Stimulated activated effector memory CD8-positive, alpha-beta T cell treated with anti-CD3 and anti-CD28 coated beads, Interleukin-12 subunit alpha, Interleukin-12 subunit beta, amount 100 ng/mL, for 72 hours (primary cell): ENCODE measurements around the gene ZSCAN20.
"Not testable (repeated sequence)": the region's sequence is repeated elsewhere in the genome, so short reads cannot be mapped to it uniquely, and the experiment has no call there.

ENCODE experiments used
- ATAC-seq: fragments of 150-1000 bp; cut with Tn5 transposase; 2 replicates; pipeline ENCODE4 v1.10.0; 2021
- DNase-seq, 2 donors: peaks; one replicate each; pipeline ENCODE4 v3.0.0; 2021 to 2022; ENCODE audit warnings: low spot score in 2 of 2
- H3K27ac Mint-ChIP-seq: one replicate; pipeline ENCODE4 v1.8.0; 2022; ENCODE audit warnings: mild to moderate bottlenecking, mixed read lengths
- H3K36me3 Mint-ChIP-seq: one replicate; pipeline ENCODE4 v1.8.0; 2022; ENCODE audit warnings: mild to moderate bottlenecking, mixed read lengths
- H3K4me1 Mint-ChIP-seq: one replicate; pipeline ENCODE4 v1.8.0; 2022; ENCODE audit warnings: mixed read lengths
- H3K4me3 Mint-ChIP-seq: one replicate; pipeline ENCODE4 v1.8.0; 2022; ENCODE audit warnings: mild to moderate bottlenecking, mixed read lengths
- H3K9me3 Mint-ChIP-seq: one replicate; pipeline ENCODE4 v1.8.0; 2022; ENCODE audit warnings: mixed read lengths

Gene ZSCAN20

GRCh38 chr1:33500547-33500946, 28.1 kb downstream of the ZSCAN20 start:
- no peak overlapping the region for H3K4me3 Mint-ChIP-seq
- no peaks in the 10 kb centered on the region for H3K4me1 Mint-ChIP-seq
- no peak for ATAC-seq
- H3K36me3 Mint-ChIP-seq: no peaks in the 10 kb centered on the region
- no peak overlapping the region for H3K27ac Mint-ChIP-seq
- H3K9me3 Mint-ChIP-seq: peaks cover 17% of the 10 kb centered on the region
- no peak for DNase-seq

DNA sequence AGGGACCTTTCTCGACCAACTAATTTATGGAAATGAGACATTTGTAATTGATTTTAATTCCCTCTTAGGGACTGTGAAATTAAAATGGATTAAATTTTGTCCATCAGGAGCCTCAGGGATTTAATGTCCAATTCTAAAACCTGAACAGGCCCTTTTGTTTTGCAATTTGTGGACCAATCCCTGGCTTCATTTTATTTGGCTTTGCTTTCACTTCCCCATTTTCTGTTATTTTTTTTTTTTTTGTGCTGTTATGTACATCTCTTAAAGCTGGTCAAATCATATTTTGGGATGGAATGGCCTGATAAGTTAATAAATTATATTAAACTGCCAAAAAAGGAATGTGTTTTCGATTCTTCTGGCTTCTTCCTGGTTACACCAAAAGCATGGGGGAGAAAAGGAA, 28.9 kb downstream of the ZSCAN20 start:
- H3K4me1 Mint-ChIP-seq: no peaks in the 10 kb centered on the region
- DNase-seq: no peak
- peaks cover 15% of the 10 kb centered on the region for H3K9me3 Mint-ChIP-seq
- H3K27ac Mint-ChIP-seq: no peak overlapping the region
- no peaks in the 10 kb centered on the region for H3K36me3 Mint-ChIP-seq
- no peak overlapping the region for H3K4me3 Mint-ChIP-seq
- no peak for ATAC-seq

DNA sequence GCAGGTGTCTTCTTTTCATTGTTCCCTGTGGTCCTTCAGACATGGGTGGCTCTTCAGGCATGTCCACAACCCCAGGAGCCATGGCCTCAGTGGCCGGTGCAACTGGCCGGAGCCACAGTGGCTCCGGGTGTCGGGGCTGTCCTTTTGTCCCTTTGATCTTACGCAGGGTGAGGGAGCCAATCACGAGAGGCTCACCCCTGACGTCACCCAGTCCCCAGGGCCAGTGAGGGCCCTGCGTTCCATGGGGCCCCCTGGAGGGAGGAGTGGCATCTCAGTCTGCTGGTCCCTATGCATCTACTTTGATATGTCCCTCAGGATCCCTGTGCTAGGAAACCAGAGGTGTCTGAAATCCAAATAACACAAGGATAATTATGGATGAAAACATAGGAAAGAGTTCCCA, 29.3 kb downstream of the ZSCAN20 start:
- Mint-ChIP-seq H3K4me3 (no peak overlapping the region), H3K4me1 (no peaks in the 10 kb centered on the region), H3K36me3 (no peaks in the 10 kb centered on the region), H3K9me3 (peaks cover 14% of the 10 kb centered on the region), H3K27ac (no peak overlapping the region)
- DNase-seq (no peak), ATAC-seq (no peak)

- no peak for DNase-seq
- Mint-ChIP-seq H3K4me1 (no peaks in the 10 kb centered on the region), H3K36me3 (no peaks in the 10 kb centered on the region), H3K4me3 (no peak overlapping the region), H3K27ac (no peak overlapping the region), H3K9me3 (peaks cover 6% of the 10 kb centered on the region)
- ATAC-seq: no peak
Observed at GRCh38 chr1:33502726-33503125, 30.3 kb downstream of the ZSCAN20 start.

DNA sequence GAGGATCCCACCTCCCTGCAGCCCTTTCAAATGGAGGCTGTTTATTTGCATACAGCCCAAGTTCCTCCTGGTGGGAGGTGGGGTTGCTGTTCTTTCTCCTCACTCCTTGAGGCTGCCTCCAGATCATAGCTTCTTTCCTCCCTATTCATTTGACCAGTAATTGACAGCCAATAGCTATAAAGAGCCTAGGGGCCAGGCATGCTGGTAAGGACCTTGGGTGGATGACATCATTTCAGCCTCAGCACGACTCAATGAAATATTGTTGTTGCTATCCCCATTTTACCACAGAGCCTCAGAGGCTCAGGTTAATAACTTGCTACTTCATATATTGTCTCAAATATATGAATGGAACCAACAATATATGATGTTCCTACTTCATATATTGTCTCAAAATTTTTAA, 31.1 kb downstream of the ZSCAN20 start:
- ATAC-seq (no peak), DNase-seq (no peak)
- Mint-ChIP-seq H3K36me3 (no peaks in the 10 kb centered on the region), H3K4me3 (no peak overlapping the region), H3K4me1 (no peaks in the 10 kb centered on the region), H3K9me3 (peaks cover 5% of the 10 kb centered on the region), H3K27ac (no peak overlapping the region)

DNA sequence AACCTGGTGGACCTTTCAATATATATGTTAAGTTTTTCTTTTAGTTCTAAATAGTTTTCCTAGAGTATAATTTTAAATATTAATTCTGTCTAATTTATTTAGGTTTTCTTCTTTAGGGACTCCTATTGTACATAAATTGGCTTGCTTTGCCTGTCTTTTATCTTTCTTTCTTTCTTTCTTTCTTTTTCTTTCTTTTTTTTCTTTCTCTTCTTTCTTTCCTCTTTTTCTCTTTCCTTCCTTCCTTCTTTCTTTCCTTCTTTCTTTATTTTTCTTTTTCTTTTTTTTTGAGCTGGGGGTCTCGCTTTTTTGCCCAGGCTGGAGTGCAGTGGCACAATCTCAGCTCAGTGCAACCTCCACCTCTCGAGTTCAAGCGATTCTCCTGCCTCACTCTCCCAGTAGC, 35.2 kb downstream of the ZSCAN20 start:
- no peak for DNase-seq
- ATAC-seq: no peak
- Mint-ChIP-seq H3K4me3 (no peak overlapping the region), H3K9me3 (peaks cover under 1% of the 10 kb centered on the region), H3K27ac (no peak overlapping the region), H3K4me1 (no peaks in the 10 kb centered on the region), H3K36me3 (no peaks in the 10 kb centered on the region)

- H3K4me3 Mint-ChIP-seq: no peak overlapping the region
- H3K9me3 Mint-ChIP-seq: no peaks in the 10 kb centered on the region
- no peaks in the 10 kb centered on the region for H3K4me1 Mint-ChIP-seq
- ATAC-seq: no peak
- DNase-seq: no peak
- H3K36me3 Mint-ChIP-seq: no peaks in the 10 kb centered on the region
- H3K27ac Mint-ChIP-seq: no peak overlapping the region
Observed at GRCh38 chr1:33508151-33508550, 35.7 kb downstream of the ZSCAN20 start.

- not testable (repeated sequence) for H3K27ac Mint-ChIP-seq, ATAC-seq, DNase-seq, H3K4me3 Mint-ChIP-seq, H3K36me3 Mint-ChIP-seq, H3K4me1 Mint-ChIP-seq, H3K9me3 Mint-ChIP-seq
Observed at GRCh38 chr1:33509276-33509675, 36.8 kb downstream of the ZSCAN20 start.

DNA sequence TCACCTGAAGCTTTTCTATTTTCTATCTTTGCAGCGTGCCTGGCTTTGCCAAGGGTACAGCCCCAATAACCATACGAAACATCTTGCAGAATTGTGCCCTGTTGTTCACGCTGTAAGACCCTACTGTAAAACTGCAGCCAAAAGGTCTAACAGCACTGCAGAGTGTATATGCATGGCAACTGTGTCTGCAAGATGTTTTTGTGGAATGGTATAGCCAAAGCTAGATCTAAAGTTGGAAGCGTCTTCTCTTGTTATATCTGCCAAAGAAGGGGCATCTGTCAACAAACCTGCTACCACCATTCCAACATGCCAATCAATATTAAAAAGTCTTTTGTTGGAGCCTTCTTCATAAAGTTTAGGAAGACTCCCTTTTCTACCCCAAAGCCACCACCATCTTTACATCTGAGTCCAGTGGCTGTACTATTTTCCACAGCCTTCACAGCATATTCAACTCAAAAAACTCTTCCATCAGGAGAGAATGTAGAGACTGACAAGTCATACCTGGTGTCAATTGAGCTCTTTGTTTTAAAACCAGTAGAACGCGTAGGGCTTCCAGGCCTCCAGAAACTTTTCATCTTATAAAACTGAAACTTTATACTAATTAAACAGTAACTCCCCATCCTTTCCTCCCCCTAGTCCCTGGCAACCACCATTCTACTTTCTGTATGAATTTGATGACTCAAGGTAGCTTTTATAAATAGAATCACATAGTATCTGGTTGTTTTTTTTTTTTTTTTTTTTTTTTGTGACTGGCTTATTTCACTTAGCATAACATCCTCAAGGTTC, 40.0 kb downstream of the ZSCAN20 start:
- no peak overlapping the region for H3K4me3 Mint-ChIP-seq
- H3K9me3 Mint-ChIP-seq: no peaks in the 10 kb centered on the region
- DNase-seq (no peak), ATAC-seq (peak; percentile 47)
- H3K4me1 Mint-ChIP-seq: no peaks in the 10 kb centered on the region
- H3K27ac Mint-ChIP-seq: no peak overlapping the region
- no peaks in the 10 kb centered on the region for H3K36me3 Mint-ChIP-seq

- no peak overlapping the region for H3K27ac Mint-ChIP-seq
- H3K4me1 Mint-ChIP-seq: no peaks in the 10 kb centered on the region
- no peaks in the 10 kb centered on the region for H3K9me3 Mint-ChIP-seq
- DNase-seq (no peak), ATAC-seq (no peak)
- H3K4me3 Mint-ChIP-seq: no peak overlapping the region
- no peaks in the 10 kb centered on the region for H3K36me3 Mint-ChIP-seq
Observed at GRCh38 chr1:33515112-33515511, 42.7 kb downstream of the ZSCAN20 start.

DNA sequence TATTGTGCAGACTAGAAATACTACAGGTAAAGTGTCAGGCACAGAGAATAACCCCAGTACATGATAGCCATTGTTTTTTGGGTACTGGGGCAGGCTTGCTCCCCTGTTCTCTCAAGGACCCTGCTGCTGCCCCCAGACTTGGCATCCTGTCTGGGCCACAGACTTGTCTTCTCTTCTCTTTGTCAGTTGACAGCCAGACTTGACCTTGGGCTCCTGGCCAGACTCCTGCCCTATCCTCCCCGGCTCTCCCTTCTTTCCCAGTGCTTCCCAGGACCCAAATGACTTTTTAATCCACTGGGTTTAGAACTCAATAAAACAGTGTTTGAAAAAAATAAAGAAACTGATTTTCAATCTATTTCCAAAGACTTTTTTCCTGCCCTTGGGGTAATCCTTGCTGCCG, 43.2 kb downstream of the ZSCAN20 start:
- Mint-ChIP-seq H3K36me3 (no peaks in the 10 kb centered on the region), H3K4me1 (no peaks in the 10 kb centered on the region), H3K9me3 (no peaks in the 10 kb centered on the region), H3K27ac (no peak overlapping the region), H3K4me3 (no peak overlapping the region)
- no peak for ATAC-seq
- DNase-seq: no peak

DNA sequence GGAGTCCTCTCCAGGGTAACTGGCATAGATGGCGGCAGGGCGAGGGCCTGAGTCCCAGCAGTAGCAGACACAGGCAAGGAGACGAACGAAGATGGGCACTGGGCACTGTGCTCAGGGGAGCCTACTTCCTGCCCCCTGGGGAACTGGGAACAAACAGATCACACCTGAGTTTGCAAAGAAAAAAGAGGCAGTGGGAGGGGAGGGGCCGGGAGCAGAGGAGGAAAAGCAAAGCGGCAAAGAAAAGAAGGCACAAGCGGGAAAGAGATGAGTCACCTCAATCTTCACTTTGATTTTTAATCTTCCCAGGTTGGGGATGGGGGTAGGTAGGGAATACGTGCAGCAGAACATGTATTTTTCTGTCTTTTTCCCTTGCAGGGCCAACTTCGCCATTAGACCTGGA, 44.0 kb downstream of the ZSCAN20 start:
- Mint-ChIP-seq H3K36me3 (no peaks in the 10 kb centered on the region), H3K9me3 (no peaks in the 10 kb centered on the region), H3K4me1 (no peaks in the 10 kb centered on the region), H3K4me3 (no peak overlapping the region), H3K27ac (no peak overlapping the region)
- no peak for DNase-seq
- no peak for ATAC-seq

- no peaks in the 10 kb centered on the region for H3K9me3 Mint-ChIP-seq
- DNase-seq: no peak
- H3K4me3 Mint-ChIP-seq: no peak overlapping the region
- no peak overlapping the region for H3K27ac Mint-ChIP-seq
- ATAC-seq: no peak
- H3K4me1 Mint-ChIP-seq: no peaks in the 10 kb centered on the region
- no peaks in the 10 kb centered on the region for H3K36me3 Mint-ChIP-seq
Observed at GRCh38 chr1:33516891-33517567, 44.6 kb downstream of the ZSCAN20 start.

DNA sequence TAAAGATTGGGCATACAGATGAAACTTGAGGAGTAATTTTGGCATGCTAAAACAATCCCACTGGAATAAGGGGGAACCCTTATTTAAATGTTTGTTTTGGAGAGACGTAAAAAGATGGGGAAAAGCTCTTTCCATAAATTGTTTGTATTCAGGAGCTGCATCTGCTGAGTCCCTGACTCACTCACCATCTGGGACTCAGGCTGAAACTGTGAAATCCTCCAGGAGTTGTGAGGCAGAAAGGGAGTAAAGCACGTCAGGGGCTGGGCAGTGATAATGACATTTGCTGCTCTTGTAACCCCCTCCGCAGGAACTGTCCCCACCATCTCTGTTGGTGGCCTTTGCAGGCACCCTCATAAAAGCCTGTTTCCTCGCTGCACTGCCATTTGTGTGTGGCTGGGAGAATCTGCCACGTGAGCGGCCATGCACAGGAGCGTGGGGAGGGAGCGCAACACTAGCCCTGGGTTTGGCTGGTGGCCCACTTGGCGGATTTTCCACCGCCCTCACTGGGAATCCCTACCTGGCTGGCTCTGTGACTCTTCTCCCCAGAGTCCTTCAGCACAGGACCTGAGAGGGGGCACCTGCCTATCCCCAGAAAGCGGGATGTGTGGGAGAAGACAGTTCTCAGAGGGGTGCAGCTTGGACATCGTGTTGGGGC, 45.3 kb downstream of the ZSCAN20 start:
- DNase-seq (no peak), ATAC-seq (no peak)
- Mint-ChIP-seq H3K36me3 (no peaks in the 10 kb centered on the region), H3K27ac (no peak overlapping the region), H3K9me3 (no peaks in the 10 kb centered on the region), H3K4me3 (no peak overlapping the region), H3K4me1 (no peaks in the 10 kb centered on the region)

DNA sequence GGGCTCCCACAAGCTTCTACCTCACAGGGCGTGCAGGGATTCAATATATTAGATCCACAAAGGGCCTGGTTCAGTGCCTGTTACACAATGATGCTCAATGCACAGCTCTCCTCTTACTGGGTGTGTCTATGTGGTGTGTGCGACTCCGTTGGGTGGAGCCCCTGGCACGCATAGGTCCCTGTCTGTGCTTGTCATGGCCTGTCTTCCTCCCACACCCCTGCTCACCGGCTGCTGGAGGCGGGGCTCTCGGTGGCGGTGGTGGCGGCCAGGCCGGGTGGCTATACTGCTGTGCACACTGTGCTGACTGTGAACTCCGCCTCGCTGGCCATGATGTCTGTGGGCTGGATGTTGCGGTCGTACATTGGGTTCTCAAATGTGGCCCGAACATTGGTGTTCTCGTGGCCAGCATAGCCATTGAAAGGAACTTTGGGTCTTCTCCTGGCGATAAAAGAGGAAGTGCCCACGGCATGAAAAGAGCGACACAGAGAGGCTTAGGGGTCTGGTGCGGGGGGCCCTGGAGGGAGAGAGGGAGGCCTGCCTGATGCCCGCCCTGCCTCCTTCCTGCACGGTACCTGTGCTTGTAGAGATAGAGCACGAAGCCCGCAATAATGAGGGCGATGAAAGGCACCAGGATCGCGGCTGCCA, 46.9 kb downstream of the ZSCAN20 start:
- no peak for DNase-seq
- ATAC-seq: no peak

More for the DNA sequence above, 46.9 kb downstream of the ZSCAN20 start:
- Mint-ChIP-seq H3K9me3 (no peaks in the 10 kb centered on the region), H3K4me1 (no peaks in the 10 kb centered on the region), H3K4me3 (no peak overlapping the region), H3K36me3 (no peaks in the 10 kb centered on the region), H3K27ac (no peak overlapping the region)
